Lung (tissue), 12 donors: ENCODE data around the gene CLPX. TPM values are rescaled to one million over a fixed set of nuclear protein-coding genes. Genes with fewer than 3 reads are reported as not detected.

Source experiments
- ATAC-seq: fragments of 200-7000 bp; cut with Tn5 transposase; one replicate; pipeline ENCODE4 v1.9.1; 2020; ENCODE audit warnings: moderate number of reproducible peaks; ENCODE audit not compliant: insufficient read depth, low FRiP score
- DNase-seq, 3 donors: peaks; one replicate each; pipeline ENCODE4 v3.0.0-alpha.2; 2013 to 2017
- H3K27ac ChIP-seq, 2 donors: one replicate each; pipeline ENCODE4 v1.5.1; 2013; ENCODE audit warnings: mild to moderate bottlenecking in 2 of 2, moderate library complexity in 2 of 2, control low read depth in 1 of 2, inconsistent platforms in 1 of 2, low read depth in 1 of 2, low read length in 1 of 2
- H3K27me3 ChIP-seq, 3 donors: one replicate each; pipeline ENCODE4 v1.5.1; 2013; ENCODE audit warnings: low read length in 2 of 3; ENCODE audit not compliant: control insufficient read depth in 3 of 3, insufficient read depth in 3 of 3
- H3K36me3 ChIP-seq, 4 donors: one replicate each; pipeline ENCODE4 v1.5.1; 2013; ENCODE audit warnings: low read length in 4 of 4, mild to moderate bottlenecking in 1 of 4, moderate library complexity in 1 of 4; ENCODE audit not compliant: control insufficient read depth in 4 of 4, insufficient read depth in 4 of 4
- H3K4me1 ChIP-seq, 5 donors: one replicate each; pipeline ENCODE4 v1.5.1; 2013; ENCODE audit warnings: low read length in 5 of 5, mild to moderate bottlenecking in 2 of 5, moderate library complexity in 1 of 5; ENCODE audit not compliant: control insufficient read depth in 5 of 5, insufficient read depth in 5 of 5
- H3K4me3 ChIP-seq: one replicate; pipeline ENCODE4 v1.5.1; 2013; ENCODE audit warnings: mild to moderate bottlenecking, control low read depth, moderate library complexity
- H3K9ac ChIP-seq, 2 donors: one replicate each; pipeline ENCODE4 v1.5.1; 2013; ENCODE audit warnings: low read length in 2 of 2, control low read depth in 1 of 2; ENCODE audit not compliant: insufficient read depth in 1 of 2
- H3K9me3 ChIP-seq, 4 donors: one replicate each; pipeline ENCODE4 v1.5.1; 2013; ENCODE audit warnings: low read length in 3 of 4, mild to moderate bottlenecking in 1 of 4, moderate library complexity in 1 of 4; ENCODE audit not compliant: control insufficient read depth in 4 of 4, insufficient read depth in 3 of 4
- CTCF ChIP-seq: IDR thresholded peaks from 2 replicates; pipeline ENCODE4 v1.5.1; 2012; ENCODE audit warnings: mild to moderate bottlenecking; ENCODE audit errors: control extremely low read depth, extremely low read depth
- WGBS, 2 donors: extraction: QIAGEN DNeasy Blood & Tissue Kit; methylation state at CpG; one replicate each; pipeline ENCODE4 v1.1.7; 2013; 5-methylcytosine and 5-hydroxymethylcytosine counted together
- polyA plus RNA-seq, 2 donors: library from polyadenylated mRNA; stranded (reverse); fragments of 200-250 nt; gene quantifications; one replicate each; pipeline ENCODE4 v1.2.1, GENCODE V29; 2013
- total RNA-seq, 2 donors: library from RNA; depleted of rRNA in 1 of 2; stranded (reverse); fragments of >200 nt in 1 of 2; gene quantifications; one replicate each; pipeline ENCODE4 v1.2.1, GENCODE V29; 2014 to 2021
- donor health status: control.
- donor health status: control.
- donor health status: Bipolar disorder and iron deficiency.
- donor health status: healthy.
- donor health status: DM: yes; HTN: yes; CAD: no.

CLPX gene
- total and polyA plus RNA-seq, 4 donors, result 11.2 to 93.6 (median 31.3) TPM

GRCh38 chr15:65106011-65106590 lies 79.0 kb downstream of the CLPX start:
- Histone ChIP-seq H3K4me1 (peaks cover 0 to 7% (median 3%) of the 10 kb centered on the region in 5 donors), H3K9ac (no peak overlapping the region), H3K4me3 (no peak overlapping the region), H3K9me3 (no peaks in the 10 kb centered on the region), H3K27me3 (no peaks in the 10 kb centered on the region), H3K36me3 (peaks cover 0 to 18% (median 7%) of the 10 kb centered on the region in 4 donors), H3K27ac (no peak overlapping the region)
- ATAC-seq, result no peak
- TF ChIP-seq CTCF, result no peak
- 80 to 81% methylated on average over 6 of the region's 6 CpGs for WGBS, 2 donors
- DNase-seq, result no peak

- DNase-seq (no peak), ATAC-seq (no peak)
- Histone ChIP-seq H3K36me3 (peaks cover 0 to 22% (median 16%) of the 10 kb centered on the region in 4 donors), H3K4me1 (peaks cover 0 to 11% (median 5%) of the 10 kb centered on the region in 5 donors), H3K9me3 (no peaks in the 10 kb centered on the region), H3K27me3 (no peaks in the 10 kb centered on the region), H3K4me3 (no peak overlapping the region), H3K9ac (no peak overlapping the region), H3K27ac (no peak overlapping the region)
- no peak for TF ChIP-seq CTCF
- WGBS, 2 donors, result 91 to 97% methylated on average over 5 of the region's 5 CpGs
Measured at GRCh38 chr15:65105038-65105437, 80.1 kb downstream of the CLPX start.

GRCh38 chr15:65102912-65103311 lies 82.2 kb downstream of the CLPX start:
- no peak overlapping the region for H3K4me3 ChIP-seq
- 97 to 98% methylated on average over 3 of the region's 3 CpGs for WGBS, 2 donors
- H3K27ac ChIP-seq, result no peak overlapping the region
- peaks cover 0 to 33% (median 21%) of the 10 kb centered on the region in 4 donors for H3K36me3 ChIP-seq
- no peak for TF ChIP-seq CTCF
- no peak for ATAC-seq
- H3K4me1 ChIP-seq, result peaks cover 0 to 11% (median 5%) of the 10 kb centered on the region in 5 donors
- H3K27me3 ChIP-seq, result no peaks in the 10 kb centered on the region
- H3K9me3 ChIP-seq, result no peaks in the 10 kb centered on the region
- no peak overlapping the region for H3K9ac ChIP-seq
- DNase-seq, result no peak
